Adrenal gland (tissue), 5 donors: Measurements from ENCODE around the gene UXS1.

Experiments used
- CTCF ChIP-seq, 6 experiments: fragments of 450-650 bp in 4 of 6; fragments of 200-600 bp in 2 of 6; sonication (generic) in 1 of 6; IDR thresholded peaks; 1 replicate in 5 of 6; 2 replicates in 1 of 6; pipeline versions ENCODE4 v1.5.1 to v1.8.0; 2016 to 2021; ENCODE audit warnings: antibody characterized with exemption in 6 of 6, mild to moderate bottlenecking in 2 of 6, moderate library complexity in 1 of 6
- POLR2A ChIP-seq, 2 donors: fragments of 450-650 bp; IDR thresholded peaks; one replicate each; pipeline ENCODE4 v1.6.1; 2017; ENCODE audit warnings: antibody characterized with exemption in 2 of 2, mild to moderate bottlenecking in 2 of 2, moderate library complexity in 1 of 2
- donor health status: DM: no; HTN: no; CAD: no.

GRCh38 chr2:106140913-106141312 lies 53.2 kb downstream of the UXS1 start:
- TF ChIP-seq CTCF (IDR thresholded peaks at IDR 0.05): no peak
- no peak for TF ChIP-seq POLR2A (IDR thresholded peaks at IDR 0.05)
